Fibroblast of villous mesenchyme (primary cell): ENCODE measurements around the gene GFOD2. TPM values are rescaled to one million over a fixed set of nuclear protein-coding genes. Genes with fewer than 3 reads are reported as not detected.

Experiments
- DNase-seq: peaks from one replicate; pipeline ENCODE4 v3.0.0-alpha.2; 2010; ENCODE audit warnings: low read depth
- H3K4me3 ChIP-seq: 2 replicates; pipeline ENCODE4 v1.5.1; 2011; ENCODE audit warnings: low read depth, mild to moderate bottlenecking, low read length
- total RNA-seq: library from RNA; depleted of rRNA; stranded (reverse); fragments of >200 nt; gene quantifications from 2 replicates; pipeline ENCODE4 v1.2.3, GENCODE V29; 2012
- TF ChIP-seq, protein P1 (sequence below): IDR thresholded peaks from 2 replicates; pipeline ENCODE4 v1.5.1; 2012; ENCODE audit warnings: low read depth, mild to moderate bottlenecking, low read length; ENCODE audit not compliant: insufficient read depth

GFOD2 gene
- total RNA-seq, 1 donor = 15.5 TPM

DNA sequence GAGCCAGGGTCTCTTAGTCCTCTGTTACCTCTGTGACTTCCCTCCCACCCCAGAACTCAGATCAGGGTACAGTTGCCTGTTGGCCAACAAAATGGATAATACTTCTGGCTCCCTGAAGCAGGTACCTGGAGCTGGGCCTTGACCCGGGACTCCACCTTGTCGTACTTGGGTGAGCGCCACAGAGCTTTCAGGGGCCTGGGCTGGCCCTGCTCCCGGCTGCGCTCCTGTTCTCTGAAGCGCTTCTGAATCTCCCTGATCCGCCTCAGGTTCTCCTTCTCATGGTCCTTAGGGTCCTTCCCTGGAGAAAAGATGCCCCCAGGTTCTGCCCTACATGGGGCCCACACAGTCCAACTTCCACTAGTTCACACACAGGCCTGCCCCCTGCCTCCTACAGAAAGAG is 54.2 kb downstream of the GFOD2 start:
- DNase-seq = no peak
- TF ChIP-seq, protein P1, sequence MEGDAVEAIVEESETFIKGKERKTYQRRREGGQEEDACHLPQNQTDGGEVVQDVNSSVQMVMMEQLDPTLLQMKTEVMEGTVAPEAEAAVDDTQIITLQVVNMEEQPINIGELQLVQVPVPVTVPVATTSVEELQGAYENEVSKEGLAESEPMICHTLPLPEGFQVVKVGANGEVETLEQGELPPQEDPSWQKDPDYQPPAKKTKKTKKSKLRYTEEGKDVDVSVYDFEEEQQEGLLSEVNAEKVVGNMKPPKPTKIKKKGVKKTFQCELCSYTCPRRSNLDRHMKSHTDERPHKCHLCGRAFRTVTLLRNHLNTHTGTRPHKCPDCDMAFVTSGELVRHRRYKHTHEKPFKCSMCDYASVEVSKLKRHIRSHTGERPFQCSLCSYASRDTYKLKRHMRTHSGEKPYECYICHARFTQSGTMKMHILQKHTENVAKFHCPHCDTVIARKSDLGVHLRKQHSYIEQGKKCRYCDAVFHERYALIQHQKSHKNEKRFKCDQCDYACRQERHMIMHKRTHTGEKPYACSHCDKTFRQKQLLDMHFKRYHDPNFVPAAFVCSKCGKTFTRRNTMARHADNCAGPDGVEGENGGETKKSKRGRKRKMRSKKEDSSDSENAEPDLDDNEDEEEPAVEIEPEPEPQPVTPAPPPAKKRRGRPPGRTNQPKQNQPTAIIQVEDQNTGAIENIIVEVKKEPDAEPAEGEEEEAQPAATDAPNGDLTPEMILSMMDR = no peak
- no peak overlapping the region for H3K4me3 ChIP-seq

DNA sequence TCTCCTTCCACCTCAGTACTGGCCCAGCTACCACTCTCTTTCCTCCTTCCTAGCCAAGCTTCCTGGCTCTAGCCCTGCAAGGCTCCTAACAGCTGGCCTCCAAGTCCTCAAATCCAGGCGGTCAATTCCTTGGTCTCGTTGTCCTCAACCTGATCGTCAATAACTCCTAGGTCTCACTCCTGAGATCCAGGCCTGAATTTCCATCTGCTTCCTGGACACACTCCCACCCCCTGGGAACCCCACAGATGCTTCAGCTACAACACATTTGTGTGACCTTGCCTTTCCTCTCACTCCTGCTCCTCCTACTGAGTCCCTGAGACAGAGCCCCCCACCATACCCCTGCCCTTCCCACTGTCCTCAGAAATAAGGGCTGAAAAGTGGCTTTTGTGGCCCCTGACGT is 54.9 kb downstream of the GFOD2 start:
- H3K4me3 ChIP-seq = no peak overlapping the region
- no peak for DNase-seq
- TF ChIP-seq, protein P1 = no peak

DNA sequence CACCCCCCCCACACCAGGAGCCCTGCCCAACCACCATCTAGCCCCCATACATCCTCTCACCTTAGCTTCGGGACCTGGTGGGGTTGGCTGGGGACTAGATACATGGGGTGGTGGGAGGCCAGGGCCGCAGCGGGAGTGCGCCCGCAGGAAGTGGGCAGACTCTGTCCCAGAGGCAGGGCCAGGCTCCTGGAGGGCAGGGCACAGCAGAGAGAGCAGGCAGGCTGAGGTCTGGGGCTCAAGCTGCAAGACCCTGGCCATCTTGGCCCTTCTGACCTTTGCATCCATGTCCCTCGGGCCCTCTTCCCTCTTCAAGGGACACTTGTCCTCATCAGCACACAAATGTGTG is 55.3 kb downstream of the GFOD2 start:
- TF ChIP-seq, protein P1 = no peak
- H3K4me3 ChIP-seq = no peak overlapping the region
- no peak for DNase-seq

DNA sequence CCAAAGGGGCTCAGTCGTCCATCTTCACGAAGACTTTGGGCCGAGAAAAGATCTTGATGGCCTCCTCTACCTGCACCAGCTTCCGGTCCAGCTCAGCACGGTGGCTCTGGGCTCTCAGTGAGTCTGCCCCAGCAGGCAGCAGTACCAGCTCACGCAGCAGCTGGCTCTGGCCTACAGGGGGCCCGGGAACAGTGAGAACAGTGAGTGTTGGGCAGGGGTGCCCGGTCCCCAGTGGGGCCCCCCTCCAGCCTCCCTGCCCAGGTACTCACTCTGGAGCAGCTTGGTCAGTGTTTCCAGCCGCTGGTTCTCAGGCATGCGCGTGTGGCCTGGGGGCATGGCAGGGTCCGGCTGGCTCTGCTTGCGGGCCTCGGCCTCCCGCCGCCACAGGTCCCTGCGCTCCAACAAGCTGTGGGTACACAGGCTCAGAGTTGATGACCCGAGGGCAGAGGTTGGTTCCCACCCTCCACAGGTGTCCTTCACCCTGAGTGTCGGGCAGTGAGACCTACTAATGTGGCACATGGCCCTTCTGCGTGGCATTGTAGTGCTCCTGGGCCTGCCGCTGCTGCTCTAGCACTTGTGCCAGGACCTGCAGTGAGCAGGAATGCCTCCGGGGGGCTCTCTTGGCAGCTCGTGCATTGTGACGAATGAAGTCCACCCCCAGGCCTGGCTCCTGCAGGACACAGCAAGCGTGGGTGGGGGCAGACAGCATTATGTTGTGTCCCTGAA is 55.8 kb downstream of the GFOD2 start:
- no peak for DNase-seq
- TF ChIP-seq, protein P1 = peak; percentile 21
- no peak overlapping the region for H3K4me3 ChIP-seq

DNA sequence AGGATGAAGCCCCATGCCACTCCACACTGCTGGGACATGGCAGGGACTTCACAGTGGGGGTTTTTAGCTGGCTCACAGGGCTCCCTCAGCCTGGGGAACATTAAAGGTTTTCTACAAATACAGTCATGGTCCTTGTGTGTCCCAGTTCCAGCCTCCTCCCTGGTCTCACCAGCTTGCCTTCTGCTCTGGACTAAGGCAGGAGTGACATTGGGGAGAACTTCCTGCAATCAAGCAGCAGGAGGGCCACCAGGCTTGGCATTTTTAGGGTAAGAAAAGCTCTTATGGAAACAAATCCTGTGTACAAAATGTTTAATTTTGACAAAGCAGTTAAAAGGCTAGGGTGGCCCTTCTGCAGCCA is 56.5 kb downstream of the GFOD2 start:
- no peak overlapping the region for H3K4me3 ChIP-seq
- TF ChIP-seq, protein P1 = no peak
- DNase-seq = no peak

DNA sequence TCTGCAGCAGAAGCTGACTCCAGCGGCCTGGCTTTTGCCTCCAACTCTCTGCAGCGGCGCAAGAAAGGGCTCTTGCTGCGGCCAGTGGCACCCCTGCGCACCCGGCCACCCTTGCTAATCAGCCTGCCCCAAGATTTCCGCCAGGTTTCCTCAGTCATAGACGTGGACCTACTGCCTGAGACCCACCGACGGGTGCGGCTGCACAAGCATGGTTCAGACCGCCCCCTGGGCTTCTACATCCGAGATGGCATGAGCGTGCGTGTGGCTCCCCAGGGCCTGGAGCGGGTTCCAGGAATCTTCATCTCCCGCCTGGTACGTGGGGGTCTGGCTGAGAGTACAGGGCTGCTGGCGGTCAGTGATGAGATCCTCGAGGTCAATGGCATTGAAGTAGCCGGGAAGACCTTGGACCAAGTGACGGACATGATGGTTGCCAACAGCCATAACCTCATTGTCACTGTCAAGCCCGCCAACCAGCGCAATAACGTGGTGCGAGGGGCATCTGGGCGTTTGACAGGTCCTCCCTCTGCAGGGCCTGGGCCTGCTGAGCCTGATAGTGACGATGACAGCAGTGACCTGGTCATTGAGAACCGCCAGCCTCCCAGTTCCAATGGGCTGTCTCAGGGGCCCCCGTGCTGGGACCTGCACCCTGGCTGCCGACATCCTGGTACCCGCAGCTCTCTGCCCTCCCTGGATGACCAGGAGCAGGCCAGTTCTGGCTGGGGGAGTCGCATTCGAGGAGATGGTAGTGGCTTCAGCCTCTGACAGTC is 57.0 kb downstream of the GFOD2 start:
- H3K4me3 ChIP-seq = no peak overlapping the region
- TF ChIP-seq, protein P1 = no peak
- no peak for DNase-seq
